HG02884 (cell line): ENCODE results near the gene SNX22.

Source experiments
- ATAC-seq: cut with Tn5 transposase; IDR thresholded peaks from one replicate; pipeline ENCODE4 v1.9.1; 2021; ENCODE audit warnings: mild to moderate bottlenecking, moderate library complexity; ENCODE audit not compliant: unreplicated experiment

Gene SNX22

DNA sequence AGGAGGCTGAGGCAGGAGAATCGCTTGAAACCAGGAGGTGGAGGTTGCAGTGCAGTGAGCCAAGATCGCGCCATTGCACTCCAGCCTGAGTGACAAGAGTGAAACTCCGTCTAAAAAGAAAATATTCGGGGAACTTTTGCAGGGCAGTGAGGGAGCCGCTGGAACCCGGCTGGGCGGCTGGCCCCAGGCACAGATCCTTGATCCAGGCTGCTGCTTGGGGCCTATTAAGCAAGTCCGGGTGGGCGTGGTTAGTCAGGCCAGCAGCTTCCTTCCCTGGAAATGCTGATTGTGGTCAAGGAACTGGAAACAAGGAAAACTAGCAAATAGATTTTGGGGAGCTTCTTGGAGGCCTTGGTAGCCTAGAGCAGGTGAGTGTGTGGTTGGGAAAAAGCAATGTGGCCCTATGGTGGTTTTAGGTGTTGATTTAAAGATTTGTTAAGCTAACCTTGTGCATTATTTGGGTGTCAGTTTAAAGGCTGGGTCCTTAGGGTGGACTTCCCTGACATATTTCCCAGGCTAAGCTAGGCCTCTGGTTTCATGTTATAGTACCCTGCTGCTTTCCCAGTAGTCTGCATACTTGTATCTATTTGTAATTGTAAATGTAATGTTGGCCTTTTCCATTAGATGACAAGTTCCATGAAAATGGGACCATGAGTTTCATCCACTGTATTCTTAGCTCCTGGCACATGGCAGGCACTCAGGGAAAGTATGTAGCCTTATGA lies 17.7 kb upstream of the SNX22 start:
- ATAC-seq, result no peak

DNA sequence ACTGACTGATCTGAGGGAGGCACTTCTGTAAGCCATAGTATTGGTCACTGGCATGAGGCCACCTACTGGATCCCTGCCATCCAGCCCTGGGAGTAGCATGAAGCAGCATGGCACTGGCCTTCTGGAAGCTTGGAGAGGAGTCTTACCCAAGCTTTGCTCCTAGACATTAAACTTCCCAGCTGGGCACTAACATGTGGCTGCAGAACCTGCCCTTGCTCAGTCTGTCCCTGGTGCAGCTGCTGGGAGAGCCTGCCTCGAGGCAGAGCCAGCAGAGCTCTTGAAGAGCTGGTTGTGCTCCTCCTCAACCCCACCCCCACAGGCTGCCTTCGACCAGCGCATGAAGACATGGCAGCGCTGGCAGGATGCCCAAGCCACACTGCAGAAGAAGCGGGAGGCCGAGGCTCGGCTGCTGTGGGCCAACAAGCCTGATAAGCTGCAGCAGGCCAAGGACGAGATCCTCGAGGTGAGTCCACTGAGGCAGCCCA lies 17.1 kb upstream of the SNX22 start:
- no peak for ATAC-seq

- ATAC-seq, result no peak
Observed at GRCh38 chr15:64136347-64136746, 15.2 kb upstream of the SNX22 start.

- ATAC-seq, result no peak
Observed at GRCh38 chr15:64137226-64137833, 14.2 kb upstream of the SNX22 start.

GRCh38 chr15:64138331-64138941 lies 13.1 kb upstream of the SNX22 start:
- ATAC-seq, result no peak

DNA sequence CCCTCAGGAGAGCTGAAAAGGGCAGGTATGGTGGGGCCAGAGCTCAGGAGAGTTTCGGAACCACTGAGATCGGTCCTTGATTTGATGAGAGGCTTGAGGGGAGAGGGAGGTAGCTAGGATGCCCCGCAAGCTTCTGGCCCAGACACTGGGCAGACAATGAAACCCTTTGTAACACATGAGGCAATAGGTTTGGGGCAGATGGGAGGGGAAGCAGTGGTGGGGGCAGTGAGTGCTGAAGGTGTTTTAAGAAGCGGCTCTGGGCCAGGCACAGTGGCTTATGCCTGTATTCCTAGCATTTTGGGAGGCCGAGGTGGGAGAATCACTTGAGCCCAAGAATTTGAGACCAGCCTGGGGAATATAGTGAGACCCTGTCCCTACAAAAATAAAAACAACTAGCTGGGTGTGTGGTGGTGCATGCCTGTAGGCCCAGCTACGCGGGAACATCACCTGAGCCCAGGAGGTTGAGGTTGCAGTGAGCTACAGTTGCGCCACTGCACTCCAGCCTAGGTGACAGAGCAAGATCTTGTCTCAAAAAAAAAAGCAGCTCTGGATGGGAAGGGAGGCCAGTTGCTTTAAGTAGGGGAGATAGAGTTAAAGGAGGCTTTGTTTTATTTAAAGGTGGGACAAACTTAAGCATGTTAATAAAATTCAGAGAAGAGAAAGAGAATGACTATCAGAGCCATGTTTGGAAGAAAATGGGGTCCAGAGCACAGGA lies 9.6 kb upstream of the SNX22 start:
- ATAC-seq, result no peak

DNA sequence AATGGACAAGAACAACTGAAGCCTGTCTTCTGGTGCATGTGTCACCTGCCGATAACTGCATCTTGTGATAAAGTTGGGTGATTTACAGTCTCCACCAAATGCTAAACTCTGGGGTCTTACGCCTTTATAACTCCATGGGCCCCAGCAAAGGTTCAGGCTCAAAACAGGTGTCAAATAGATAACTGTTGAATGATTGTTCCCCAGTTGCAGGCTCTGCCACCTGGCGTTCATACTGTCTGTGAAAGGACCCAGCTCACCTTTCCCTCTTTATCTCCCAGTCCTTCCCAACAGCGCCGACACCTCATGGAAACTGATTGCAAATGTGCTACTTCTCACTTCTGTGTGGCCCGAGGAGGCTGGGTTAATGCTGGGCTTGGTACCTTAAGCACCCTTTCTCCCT lies 8.3 kb upstream of the SNX22 start:
- ATAC-seq, result no peak

- no peak for ATAC-seq
Observed at GRCh38 chr15:64144192-64144564, 7.4 kb upstream of the SNX22 start.

DNA sequence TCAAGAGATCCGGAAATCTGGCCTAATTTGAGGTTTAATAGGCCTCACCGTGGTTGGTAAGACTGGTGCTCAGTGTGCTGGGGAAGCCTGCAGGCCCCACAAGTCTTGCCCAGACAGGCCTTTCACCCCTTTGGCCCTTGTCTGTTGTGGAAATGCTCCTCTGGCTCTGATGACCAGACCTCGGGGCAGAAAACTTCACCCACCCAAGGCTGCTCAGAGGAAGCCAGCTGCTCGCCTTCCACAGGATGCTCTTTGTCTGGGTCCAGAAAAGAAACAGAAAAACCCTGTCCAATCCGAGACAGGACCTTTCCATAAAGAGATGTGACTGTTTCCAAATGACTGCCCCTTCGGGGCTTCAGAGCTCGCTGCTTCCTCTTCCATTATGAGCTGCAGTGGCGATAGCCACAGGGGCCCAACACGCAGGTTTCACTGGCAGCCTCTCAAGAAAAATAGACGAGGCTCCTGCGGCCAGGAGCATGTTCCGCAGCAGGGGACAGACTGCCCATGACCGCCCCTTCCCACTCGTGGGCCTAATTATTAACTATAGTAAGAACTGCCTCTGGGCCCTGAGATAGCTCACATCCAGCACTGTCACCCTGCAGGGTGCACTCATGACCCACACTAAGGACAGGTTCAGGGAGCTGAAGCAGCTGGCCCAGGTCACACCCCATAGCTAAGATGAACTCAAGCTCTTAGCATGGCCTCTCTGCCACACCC lies 6.8 kb upstream of the SNX22 start:
- peak; percentile 75 for ATAC-seq

GRCh38 chr15:64146041-64146440 lies 5.5 kb upstream of the SNX22 start:
- no peak for ATAC-seq

DNA sequence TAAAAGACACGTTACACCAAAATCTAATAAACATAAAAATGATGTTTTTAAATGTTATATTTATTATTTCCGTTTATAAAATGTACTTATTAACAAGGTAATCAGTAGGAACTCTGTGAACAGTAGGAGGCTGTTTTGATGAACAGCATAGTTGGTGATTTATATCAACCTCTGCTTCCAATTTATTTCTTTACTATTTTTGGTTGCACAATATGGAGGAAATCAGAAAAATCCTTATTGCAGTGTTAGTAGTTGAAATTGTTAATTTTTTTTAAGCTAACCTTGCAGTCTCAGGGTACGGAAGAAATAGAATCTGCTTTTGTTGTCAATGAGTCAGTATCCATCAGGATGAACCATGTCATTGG lies 5.0 kb upstream of the SNX22 start:
- no peak for ATAC-seq

DNA sequence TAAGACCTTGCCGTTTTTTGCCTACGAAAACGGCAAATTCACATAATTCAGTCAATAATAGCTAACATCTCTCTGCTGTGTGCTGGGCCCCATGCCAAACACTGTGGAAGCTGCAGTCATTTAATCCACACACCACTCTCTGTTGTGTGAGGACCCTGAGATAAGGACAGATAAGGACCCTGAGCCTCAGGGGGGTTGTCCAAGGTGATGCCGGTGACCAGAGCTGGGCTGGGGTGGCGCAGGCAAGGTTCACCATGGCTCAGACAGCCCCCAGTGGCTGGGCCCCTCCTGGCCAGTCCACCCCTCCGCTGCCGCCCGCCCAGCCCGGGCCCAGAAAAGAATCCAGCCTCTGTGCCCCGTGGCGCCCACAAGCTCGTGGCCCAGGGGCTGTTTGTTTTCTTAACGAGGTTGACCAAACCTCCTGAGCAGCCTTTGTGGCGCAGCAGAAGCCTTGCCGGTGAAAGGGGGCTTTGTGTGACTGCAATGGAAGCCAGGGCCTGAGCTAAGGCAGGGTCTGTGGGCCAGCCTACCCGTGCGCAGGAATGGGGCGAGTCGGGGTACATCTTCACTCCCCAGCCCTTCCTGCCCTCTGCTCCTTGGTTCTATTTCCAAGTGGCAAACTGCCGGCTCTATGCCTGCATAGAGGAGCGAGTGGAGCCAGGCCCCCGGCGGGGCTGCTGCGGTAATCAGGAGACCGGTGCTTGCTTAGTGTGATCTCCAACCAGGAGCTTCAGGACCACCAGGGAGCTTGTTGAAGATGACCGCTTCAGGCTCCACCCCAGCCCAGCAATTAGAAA lies 4.4 kb upstream of the SNX22 start:
- ATAC-seq, result no peak

GRCh38 chr15:64148168-64148567 lies 3.4 kb upstream of the SNX22 start:
- ATAC-seq, result no peak

- ATAC-seq, result no peak
Observed at GRCh38 chr15:64148581-64148980, 3.0 kb upstream of the SNX22 start.

GRCh38 chr15:64149424-64149823 lies 2.1 kb upstream of the SNX22 start:
- no peak for ATAC-seq

DNA sequence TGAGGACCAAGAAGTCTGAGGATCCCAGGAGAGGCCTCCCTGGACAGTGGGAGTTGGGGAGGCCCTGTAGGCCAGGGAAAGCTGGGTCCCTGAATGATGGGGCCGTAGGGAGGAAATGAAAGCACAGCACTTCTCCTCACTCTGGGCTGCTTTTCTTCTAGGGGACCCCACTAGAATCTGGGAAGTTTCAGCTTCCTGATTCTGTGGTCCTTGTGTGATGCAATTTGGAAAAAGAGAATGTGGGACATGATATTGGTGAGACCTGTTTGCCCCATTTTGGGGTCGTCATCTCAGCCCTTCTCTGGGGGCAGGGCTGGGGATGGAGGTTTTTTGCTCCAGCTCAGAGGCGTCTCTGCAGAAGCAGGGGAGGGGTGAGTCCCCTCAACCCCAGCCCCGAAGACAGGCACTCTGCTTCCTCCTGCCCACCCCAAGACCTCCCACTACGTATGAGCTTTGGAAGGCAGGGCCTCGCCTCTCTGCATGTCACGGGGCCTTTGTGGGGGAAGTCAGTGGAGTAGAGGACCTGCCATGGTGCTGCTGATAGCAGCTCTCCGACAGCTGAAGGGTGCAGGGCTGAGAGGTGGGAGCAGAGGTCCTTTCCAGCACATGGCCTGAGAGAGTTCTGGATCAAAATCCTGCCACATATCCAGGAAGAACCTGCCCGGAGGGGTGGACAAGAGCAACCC lies 1.5 kb upstream of the SNX22 start:
- ATAC-seq, result no peak

DNA sequence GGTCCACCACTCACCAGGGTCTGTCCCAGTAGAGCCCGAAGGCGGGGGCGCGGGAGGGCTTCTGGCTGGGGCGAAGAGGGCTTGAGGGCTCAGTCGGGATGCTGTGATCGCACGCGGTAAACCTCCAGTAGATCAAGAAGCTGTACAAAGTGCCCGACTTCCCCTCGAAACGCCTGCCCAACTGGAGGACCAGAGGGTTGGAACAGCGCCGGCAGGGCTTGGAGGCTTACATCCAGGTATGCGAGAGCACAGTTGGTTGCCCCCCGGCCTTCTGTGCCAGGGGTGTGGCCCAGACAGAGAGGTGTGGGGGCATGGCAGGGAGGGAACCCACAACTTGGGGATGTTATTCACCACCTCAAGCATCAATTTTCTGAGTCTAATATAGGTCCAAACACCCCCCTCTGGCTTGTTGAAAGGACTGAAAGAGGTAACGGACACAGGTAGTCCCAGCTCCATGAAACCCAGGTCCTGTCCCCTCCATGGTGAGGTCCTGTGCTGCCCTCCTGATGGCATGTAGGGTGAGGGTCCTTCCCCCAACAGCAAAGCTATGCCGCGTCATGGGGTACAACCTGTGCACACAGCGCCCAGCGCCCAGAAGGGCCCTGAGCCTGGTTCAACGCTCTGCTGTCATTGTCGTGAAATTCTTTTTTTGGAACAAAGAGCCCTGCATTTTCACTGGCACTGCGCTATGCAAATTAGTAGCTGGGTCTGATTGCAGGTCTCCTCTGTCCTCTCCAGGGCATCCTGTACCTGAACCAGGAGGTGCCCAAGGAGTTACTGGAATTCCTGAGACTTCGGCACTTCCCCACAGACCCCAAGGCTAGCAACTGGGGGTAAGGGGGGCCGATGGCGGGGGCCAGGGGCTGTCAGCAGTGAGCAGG lies 1.2 kb downstream of the SNX22 start:
- ATAC-seq, result no peak

GRCh38 chr15:64153480-64154367 lies 2.2 kb downstream of the SNX22 start:
- peak; percentile 55 for ATAC-seq
